ENCODE measurements around the gene DAPL1.

Gene DAPL1

GRCh38 chr2:158777077-158777476 lies 18.0 kb upstream of the DAPL1 start:
- DNase-seq (ENCODE audit: low spot score) = no peak

DNA sequence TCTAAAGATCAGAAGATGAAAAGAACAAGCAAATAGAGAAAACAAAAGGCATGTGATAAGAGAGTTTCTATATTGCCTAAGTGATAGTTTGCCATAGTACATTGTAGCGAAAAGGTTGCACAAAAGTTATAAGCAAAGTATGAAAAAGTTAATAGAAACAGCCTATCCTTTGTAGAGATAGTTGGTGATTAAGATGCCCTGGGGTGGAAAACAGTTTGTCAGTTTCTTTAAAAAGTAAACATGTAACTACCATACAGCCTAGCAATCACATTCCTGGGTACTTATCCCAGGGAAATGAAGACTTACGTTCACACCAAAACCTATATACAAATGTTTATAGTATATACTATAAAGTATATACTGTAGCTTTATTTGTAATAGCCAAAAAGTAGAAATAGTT lies 16.9 kb upstream of the DAPL1 start:
- DNase-seq (ENCODE audit: low spot score) = no peak

DNA sequence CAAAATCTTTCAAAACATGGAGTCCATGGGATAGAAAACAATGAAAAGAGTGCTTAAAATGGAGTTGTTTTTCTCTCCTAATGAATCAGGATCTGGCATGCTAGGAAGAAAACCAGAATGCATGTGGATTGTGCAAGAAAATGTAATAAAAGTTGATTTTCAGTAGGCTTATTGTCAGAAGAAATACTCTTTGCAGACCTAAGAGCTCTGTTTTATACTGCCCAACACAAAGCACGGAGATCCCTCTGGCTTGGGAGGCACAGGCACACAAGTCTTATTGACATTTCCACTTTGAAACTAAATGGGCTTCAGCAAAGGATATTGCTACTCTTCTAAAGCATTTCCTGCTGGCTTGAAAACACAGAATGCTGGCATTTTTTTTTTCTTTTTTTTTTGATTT lies 15.5 kb upstream of the DAPL1 start:
- DNase-seq (ENCODE audit: low spot score) = no peak

GRCh38 chr2:158781353-158781961 lies 13.7 kb upstream of the DAPL1 start:
- peak; percentile 12 for DNase-seq (ENCODE audit: low spot score)

GRCh38 chr2:158782136-158782535 lies 13.0 kb upstream of the DAPL1 start:
- no peak for DNase-seq (ENCODE audit: low spot score)

DNA sequence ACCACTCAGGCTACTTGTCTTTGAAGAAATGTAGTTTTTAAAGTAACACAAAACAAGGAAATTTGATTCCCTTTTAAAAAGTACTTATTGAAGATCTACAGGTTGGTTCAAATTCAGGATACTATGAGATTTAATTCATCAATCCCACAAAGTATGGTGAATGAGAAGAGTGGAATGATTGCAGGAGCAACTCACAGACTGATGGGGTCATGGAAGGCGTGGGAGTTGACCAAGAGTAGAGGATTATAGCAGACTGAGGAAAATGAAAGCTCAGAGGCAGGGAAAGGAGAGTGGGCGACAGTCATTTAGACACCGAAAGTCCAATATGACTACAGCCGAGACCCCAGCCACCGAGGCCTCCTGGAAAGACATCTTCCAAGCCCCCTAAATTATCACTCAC lies 12.5 kb upstream of the DAPL1 start:
- DNase-seq (ENCODE audit: low spot score) = no peak

- DNase-seq (ENCODE audit: low spot score) = no peak
Observed at GRCh38 chr2:158783923-158784322, 11.2 kb upstream of the DAPL1 start.

DNA sequence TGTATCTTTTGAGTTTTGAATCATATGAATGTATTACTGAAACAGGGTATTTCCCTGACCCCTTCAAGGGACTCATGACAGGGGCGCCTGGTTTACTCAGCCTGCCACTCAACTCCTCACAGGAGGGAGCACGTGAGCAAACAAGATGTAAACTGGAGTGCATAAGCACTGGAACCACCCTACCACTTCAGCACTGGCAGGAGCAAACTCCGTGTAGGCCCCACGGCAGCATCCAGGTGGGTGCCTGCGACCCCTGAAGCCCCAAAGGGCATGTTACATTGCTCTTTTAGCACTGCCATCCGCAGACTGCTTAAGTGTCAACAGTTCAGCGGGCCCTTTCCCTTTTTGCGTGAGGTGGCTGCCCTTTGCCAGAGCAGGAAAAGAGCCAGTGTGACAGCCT lies 8.2 kb upstream of the DAPL1 start:
- no peak for DNase-seq (ENCODE audit: low spot score)

GRCh38 chr2:158788951-158789350 lies 6.2 kb upstream of the DAPL1 start:
- DNase-seq (ENCODE audit: low spot score) = no peak

- DNase-seq (ENCODE audit: low spot score) = no peak
Observed at GRCh38 chr2:158796652-158797051, 1.5 kb downstream of the DAPL1 start.

GRCh38 chr2:158797963-158798700 lies 3.0 kb downstream of the DAPL1 start:
- DNase-seq (ENCODE audit: low spot score) = no peak

DNA sequence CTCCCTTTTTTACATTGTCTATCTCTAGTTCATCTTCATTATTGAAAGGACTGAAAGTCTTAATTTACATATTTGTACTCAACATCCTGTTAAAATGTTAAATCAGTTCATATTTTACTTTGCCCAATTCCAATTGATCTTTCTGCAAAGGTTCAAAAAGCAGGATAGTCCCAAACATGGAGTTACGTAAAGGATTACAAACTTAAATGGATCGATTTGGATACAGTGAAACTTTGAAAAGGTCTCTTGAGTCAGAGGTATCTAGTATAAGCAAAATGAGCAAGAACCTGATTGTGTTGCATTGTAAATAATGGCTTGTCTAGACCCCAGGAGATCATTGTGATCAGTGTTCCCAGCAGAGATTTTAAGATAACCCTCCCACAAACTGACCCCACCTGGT lies 4.1 kb downstream of the DAPL1 start:
- no peak for DNase-seq (ENCODE audit: low spot score)

GRCh38 chr2:158803506-158803905 lies 8.4 kb downstream of the DAPL1 start:
- no peak for DNase-seq (ENCODE audit: low spot score)

DNA sequence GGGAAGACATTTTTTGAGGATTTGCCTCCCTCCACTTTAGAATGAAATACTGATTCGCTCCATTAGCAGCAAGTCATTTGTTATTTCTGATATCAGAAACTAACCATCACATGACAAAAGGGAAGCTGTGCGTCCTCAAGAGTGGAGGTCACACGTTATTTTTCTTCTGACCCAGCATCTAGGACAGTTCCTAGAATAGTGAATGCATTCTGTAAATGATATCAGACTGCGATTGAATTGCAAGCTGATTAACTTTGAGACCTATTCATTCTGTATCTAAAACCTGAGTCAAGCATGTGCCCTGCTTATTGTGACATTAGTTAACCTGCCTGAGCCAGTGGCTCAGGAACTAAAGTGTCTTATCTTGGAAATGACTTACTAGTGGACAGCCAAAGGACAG lies 10.1 kb downstream of the DAPL1 start:
- no peak for DNase-seq (ENCODE audit: low spot score)

- DNase-seq (ENCODE audit: low spot score) = no peak
Observed at GRCh38 chr2:158805936-158806335, 10.8 kb downstream of the DAPL1 start.

DNA sequence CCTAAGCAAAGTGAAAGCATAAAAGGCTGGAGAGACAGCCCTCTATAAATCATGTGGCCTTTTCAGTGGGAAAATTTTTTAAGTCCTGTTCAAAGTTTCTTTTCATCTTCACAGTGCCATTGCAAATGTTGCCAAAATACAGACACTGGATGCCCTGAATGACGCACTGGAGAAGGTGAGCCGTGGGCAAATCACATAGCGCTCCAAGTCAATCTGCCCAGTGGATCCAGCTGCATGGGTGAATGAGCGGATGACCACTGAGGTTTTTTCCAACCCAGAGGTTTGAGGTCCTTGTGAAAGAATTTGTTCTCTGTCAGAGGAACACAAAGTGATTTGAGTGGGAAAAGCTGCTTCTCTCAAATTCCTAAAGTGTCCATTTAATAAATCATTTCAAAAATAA lies 11.8 kb downstream of the DAPL1 start:
- DNase-seq (ENCODE audit: low spot score) = no peak

GRCh38 chr2:158808426-158808825 lies 13.3 kb downstream of the DAPL1 start:
- no peak for DNase-seq (ENCODE audit: low spot score)

GRCh38 chr2:158809816-158810215 lies 14.7 kb downstream of the DAPL1 start:
- no peak for DNase-seq (ENCODE audit: low spot score)

DNA sequence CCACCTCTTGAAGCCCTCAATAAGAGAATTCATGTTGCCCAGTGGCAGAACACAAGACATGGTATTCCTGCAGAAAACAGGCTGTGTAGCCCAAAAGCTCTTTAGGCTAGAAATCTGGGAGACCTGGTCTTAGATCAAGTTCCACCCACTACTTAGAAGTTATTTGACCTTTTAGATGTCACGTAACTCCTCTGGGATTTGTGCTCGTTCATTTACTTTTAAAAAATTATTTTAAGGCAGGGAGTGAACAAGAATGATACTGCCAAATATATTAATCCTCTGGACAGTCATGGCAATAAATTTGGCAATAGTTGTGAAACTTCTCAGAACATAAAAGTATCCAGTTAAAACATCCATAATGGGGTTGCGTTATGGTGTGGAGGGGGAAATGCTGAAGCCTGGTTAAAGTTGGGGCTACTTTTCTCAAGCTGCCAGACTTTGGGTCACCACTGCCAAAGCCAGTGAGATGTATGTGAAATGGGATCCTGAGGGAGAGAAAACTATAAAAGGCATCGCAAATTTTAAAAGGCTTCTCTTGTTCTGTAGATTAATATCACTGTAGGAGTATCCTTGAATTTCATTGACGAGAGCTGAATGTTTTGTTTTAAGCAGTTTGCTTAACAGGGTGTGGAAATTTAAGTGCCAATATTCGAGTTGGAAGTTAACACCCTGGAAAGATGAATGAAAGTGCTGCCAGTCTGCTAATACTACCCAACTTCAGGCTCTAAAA lies 15.8 kb downstream of the DAPL1 start:
- DNase-seq (ENCODE audit: low spot score) = no peak

DNA sequence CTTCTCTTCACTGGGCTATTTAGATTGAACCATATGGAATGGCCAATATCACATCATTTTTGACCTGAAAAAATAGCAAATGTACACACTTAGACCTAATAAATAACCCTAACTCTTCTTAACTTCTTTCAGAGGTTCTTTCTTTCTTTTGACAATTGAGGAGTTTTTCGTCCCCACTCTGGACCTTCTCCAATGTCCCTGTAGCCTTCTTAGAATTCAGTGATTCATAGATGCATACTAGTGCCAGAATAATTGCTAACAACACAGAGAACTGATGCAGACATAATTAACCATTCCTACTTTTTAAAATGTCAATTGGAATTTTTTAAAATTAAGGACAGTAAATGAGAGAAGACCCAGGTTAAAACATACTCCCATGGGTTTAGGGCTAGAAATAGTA lies 20.0 kb downstream of the DAPL1 start:
- DNase-seq (ENCODE audit: low spot score) = no peak

DNA sequence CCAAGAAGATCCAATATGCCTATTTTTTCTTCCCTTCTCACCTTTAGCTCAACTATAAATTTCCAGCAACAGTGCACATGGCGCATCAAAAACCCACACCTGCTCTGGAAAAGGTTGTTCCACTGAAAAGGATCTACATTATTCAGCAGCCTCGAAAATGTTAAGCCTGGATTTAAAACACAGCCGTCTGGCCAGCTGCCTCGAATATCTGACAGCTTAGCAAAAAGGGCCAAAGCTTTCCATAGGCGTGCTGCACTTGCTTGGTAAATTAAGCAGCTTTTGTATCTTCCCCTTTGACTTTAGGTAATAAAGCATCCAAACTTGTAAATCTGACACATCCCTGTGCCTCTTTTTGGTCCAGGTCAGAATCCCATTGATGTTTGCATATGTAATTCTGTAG lies 20.5 kb downstream of the DAPL1 start:
- no peak for DNase-seq (ENCODE audit: low spot score)

DNA sequence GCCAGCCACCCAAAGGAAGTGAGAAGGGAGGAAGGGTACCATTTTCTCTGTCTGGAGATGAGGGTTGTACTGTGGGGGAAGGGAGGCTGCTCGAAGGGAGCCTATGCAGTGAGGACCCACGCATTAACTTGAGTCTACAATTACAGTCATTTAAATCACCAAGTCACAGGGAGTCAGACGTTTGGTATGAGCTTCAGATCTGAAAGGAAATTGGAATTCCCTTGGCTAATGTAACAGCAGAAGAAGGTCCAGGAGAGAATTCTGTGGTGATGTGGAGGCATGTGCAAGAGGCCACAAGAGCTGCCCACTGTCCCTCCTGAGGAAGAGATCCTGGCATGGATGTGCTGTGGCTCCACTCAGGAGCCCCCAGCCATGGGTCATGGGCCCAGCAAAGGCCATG lies 22.5 kb downstream of the DAPL1 start:
- DNase-seq (ENCODE audit: low spot score) = peak; percentile 48

DNA sequence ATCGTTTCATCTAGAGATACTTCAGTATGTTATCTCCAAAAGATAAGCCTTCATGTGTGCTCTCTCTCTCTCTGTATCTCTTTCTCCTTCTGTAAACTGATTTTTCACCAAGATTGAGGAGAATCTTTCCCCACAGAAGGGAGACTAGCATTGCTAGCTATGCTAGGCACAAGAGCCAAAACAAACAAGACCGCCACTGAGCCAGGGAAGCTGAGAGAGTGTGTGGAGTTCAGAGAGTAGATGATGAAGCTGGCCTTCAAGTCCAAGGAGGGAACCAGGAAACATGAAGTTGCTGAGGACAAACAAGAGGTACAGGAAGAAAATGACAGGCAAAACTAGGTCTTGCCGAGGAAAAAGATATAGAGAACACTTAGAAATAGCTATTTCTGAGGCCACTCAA lies 23.4 kb downstream of the DAPL1 start:
- DNase-seq (ENCODE audit: low spot score) = peak; percentile 22
